Activated naive CD4-positive, alpha-beta T cell treated with anti-CD3 and anti-CD28 coated beads, Interleukin-2, amount 50 U/mL, for 16 hours (primary cell): ENCODE measurements around the gene C1RL.

Source experiments
- DNase-seq: peaks from one replicate; pipeline ENCODE4 v3.0.0-alpha.2; 2020

The C1RL gene

GRCh38 chr12:7136071-7136470 lies 27.1 kb upstream of the C1RL start:
- no peak for DNase-seq

GRCh38 chr12:7134396-7135166 lies 25.6 kb upstream of the C1RL start:
- no peak for DNase-seq

- no peak for DNase-seq
Measured at GRCh38 chr12:7131502-7131866, 22.5 kb upstream of the C1RL start.

GRCh38 chr12:7130701-7131501 lies 21.9 kb upstream of the C1RL start:
- DNase-seq, result peak; percentile 40

- DNase-seq, result peak; percentile 81
Measured at GRCh38 chr12:7129872-7130691, 21.1 kb upstream of the C1RL start, which contains the start of gene CLSTN3. TSS of gene CLSTN3 (plus strand) at chr12:7130371. CDS start at chr12:7130649, 278 bp downstream.

GRCh38 chr12:7129287-7129871 lies 20.4 kb upstream of the C1RL start:
- no peak for DNase-seq

GRCh38 chr12:7128681-7129286 lies 19.8 kb upstream of the C1RL start, which contains the start of gene RBP5:
TSS of gene RBP5 (minus strand) at chr12:7128889. CDS start at chr12:7128775, 114 bp downstream.
- no peak for DNase-seq

GRCh38 chr12:7127916-7128626 lies 19.1 kb upstream of the C1RL start:
- DNase-seq, result no peak

GRCh38 chr12:7125632-7126227 lies 16.7 kb upstream of the C1RL start:
- no peak for DNase-seq

GRCh38 chr12:7123806-7124522 lies 14.9 kb upstream of the C1RL start:
- DNase-seq, result no peak

- no peak for DNase-seq
Measured at GRCh38 chr12:7122811-7123769, 14.1 kb upstream of the C1RL start.

- no peak for DNase-seq
Measured at GRCh38 chr12:7121324-7121723, 12.3 kb upstream of the C1RL start.

GRCh38 chr12:7120166-7120565 lies 11.2 kb upstream of the C1RL start:
- no peak for DNase-seq

GRCh38 chr12:7118881-7119280 lies 9.9 kb upstream of the C1RL start:
- DNase-seq, result no peak

- DNase-seq, result no peak
Measured at GRCh38 chr12:7117670-7118069, 8.7 kb upstream of the C1RL start.

GRCh38 chr12:7116916-7117315 lies 7.9 kb upstream of the C1RL start:
- no peak for DNase-seq

- DNase-seq, result no peak
Measured at GRCh38 chr12:7116196-7116595, 7.2 kb upstream of the C1RL start.

- peak; percentile 2 for DNase-seq
Measured at GRCh38 chr12:7114851-7115250, 5.8 kb upstream of the C1RL start.

- DNase-seq, result peak; percentile 2
Measured at GRCh38 chr12:7114008-7114407, 5.0 kb upstream of the C1RL start.
